ENCODE data around the gene SCGB1D2. TPM values are rescaled to one million over a fixed set of nuclear protein-coding genes. Genes with fewer than 3 reads are reported as not detected.

SCGB1D2 gene
- total and polyA plus RNA-seq, 4 donors: not detected

DNA sequence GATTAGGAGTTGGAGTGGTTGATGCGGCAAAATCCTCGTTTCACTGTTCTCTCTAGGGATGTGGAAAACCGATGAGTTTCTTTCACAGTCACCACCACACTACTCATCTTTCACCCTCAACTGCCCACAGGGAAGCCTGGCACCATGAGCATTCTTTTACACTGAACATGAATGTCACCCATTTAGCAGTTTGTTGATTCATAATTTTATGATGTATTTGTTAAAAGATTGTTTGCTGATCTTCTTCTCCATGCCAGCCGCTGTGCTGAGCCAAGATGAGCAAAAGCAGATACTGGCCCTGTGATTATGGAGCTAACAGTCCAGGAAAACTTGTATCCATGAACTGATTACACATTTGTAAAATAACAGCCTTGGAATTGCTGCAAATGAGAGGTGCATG, 3.9 kb upstream of the SCGB1D2 start:
- ATAC-seq (ENCODE audit: insufficient read depth, low FRiP score) (no peak), DNase-seq (no peak)
- H3K9ac ChIP-seq (ENCODE audit: insufficient read depth in 1 of 2, low read length in 2 of 2): no peak overlapping the region
- H3K36me3 ChIP-seq (ENCODE audit: control insufficient read depth in 4 of 4, insufficient read depth in 4 of 4, low read length in 4 of 4): no peaks in the 10 kb centered on the region
- peaks cover 0 to 18% (median 1%) of the 10 kb centered on the region in 3 donors for H3K27me3 ChIP-seq (ENCODE audit: control insufficient read depth in 3 of 3, insufficient read depth in 3 of 3, low read length in 2 of 3)
- no peak overlapping the region for H3K27ac ChIP-seq (ENCODE audit: low read depth in 1 of 2, low read length in 1 of 2)
- H3K9me3 ChIP-seq (ENCODE audit: control insufficient read depth in 4 of 4, insufficient read depth in 3 of 4, low read length in 3 of 4): peaks cover 0 to 5% (median 0%) of the 10 kb centered on the region in 4 donors
- no peaks in the 10 kb centered on the region for H3K4me1 ChIP-seq (ENCODE audit: control insufficient read depth in 5 of 5, insufficient read depth in 5 of 5, low read length in 5 of 5)
- TF ChIP-seq, protein P1, sequence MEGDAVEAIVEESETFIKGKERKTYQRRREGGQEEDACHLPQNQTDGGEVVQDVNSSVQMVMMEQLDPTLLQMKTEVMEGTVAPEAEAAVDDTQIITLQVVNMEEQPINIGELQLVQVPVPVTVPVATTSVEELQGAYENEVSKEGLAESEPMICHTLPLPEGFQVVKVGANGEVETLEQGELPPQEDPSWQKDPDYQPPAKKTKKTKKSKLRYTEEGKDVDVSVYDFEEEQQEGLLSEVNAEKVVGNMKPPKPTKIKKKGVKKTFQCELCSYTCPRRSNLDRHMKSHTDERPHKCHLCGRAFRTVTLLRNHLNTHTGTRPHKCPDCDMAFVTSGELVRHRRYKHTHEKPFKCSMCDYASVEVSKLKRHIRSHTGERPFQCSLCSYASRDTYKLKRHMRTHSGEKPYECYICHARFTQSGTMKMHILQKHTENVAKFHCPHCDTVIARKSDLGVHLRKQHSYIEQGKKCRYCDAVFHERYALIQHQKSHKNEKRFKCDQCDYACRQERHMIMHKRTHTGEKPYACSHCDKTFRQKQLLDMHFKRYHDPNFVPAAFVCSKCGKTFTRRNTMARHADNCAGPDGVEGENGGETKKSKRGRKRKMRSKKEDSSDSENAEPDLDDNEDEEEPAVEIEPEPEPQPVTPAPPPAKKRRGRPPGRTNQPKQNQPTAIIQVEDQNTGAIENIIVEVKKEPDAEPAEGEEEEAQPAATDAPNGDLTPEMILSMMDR (IDR thresholded peaks at IDR 0.05; ENCODE audit: control extremely low read depth, extremely low read depth): no peak
- no peak overlapping the region for H3K4me3 ChIP-seq
- 86 to 92% methylated on average over 4 of the region's 4 CpGs for WGBS, 2 donors

DNA sequence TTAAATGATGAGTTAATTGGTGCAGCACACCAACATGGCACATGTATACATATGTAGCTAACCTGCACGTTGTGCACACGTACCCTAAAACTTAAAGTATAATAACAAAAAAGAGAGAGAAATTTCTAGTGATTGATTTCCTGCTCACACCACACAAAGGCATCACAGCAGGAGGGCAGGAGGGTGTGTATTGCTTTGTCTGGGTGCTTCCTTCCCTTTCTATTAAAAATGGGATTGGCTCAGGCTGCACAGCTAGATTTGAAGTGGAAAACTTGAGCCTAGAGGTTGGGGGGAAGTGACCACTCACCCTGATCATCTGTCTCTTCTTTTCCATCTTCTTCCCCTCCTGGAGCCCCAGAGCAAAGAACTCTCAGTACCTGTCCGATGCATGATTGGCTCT, 944 bp upstream of the SCGB1D2 start:
- Histone ChIP-seq H3K36me3 (ENCODE audit: control insufficient read depth in 4 of 4, insufficient read depth in 4 of 4, low read length in 4 of 4) (no peaks in the 10 kb centered on the region), H3K27ac (ENCODE audit: low read depth in 1 of 2, low read length in 1 of 2) (no peak overlapping the region), H3K4me1 (ENCODE audit: control insufficient read depth in 5 of 5, insufficient read depth in 5 of 5, low read length in 5 of 5) (no peaks in the 10 kb centered on the region), H3K9ac (ENCODE audit: insufficient read depth in 1 of 2, low read length in 2 of 2) (no peak overlapping the region), H3K4me3 (no peak overlapping the region), H3K9me3 (ENCODE audit: control insufficient read depth in 4 of 4, insufficient read depth in 3 of 4, low read length in 3 of 4) (peaks cover 0 to 5% (median 0%) of the 10 kb centered on the region in 4 donors), H3K27me3 (ENCODE audit: control insufficient read depth in 3 of 3, insufficient read depth in 3 of 3, low read length in 2 of 3) (peaks cover 0 to 9% (median 0%) of the 10 kb centered on the region in 3 donors)
- WGBS, 2 donors: 87 to 92% methylated on average over 3 of the region's 3 CpGs
- ATAC-seq (ENCODE audit: insufficient read depth, low FRiP score) (no peak), DNase-seq (no peak)
- TF ChIP-seq, protein P1 (IDR thresholded peaks at IDR 0.05; ENCODE audit: control extremely low read depth, extremely low read depth): no peak

DNA sequence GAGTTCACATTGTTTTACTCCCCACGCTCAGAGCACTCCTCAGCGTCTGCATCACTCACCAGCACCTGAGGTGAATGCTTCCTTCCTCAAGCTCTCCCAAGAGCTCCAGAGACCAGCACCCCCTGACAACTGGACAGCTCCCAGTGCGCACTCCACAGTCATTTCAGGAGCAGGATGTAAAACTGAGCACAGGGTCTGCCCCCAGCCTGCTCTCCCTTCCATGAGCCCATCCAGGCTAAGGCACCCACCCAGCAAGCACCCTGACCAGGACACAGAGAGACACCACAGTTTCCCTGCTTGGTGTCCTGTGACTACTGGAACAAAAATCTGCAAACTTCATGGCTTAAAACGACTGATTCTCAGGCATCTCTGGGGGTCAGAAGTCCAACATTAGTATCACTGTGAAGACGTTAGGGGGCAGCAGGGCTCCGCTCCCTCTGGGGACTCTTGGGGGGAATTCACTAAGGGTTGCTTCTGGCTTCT, 3.3 kb downstream of the SCGB1D2 start:
- Histone ChIP-seq H3K27me3 (ENCODE audit: control insufficient read depth in 3 of 3, insufficient read depth in 3 of 3, low read length in 2 of 3) (no peaks in the 10 kb centered on the region), H3K36me3 (ENCODE audit: control insufficient read depth in 4 of 4, insufficient read depth in 4 of 4, low read length in 4 of 4) (no peaks in the 10 kb centered on the region), H3K9me3 (ENCODE audit: control insufficient read depth in 4 of 4, insufficient read depth in 3 of 4, low read length in 3 of 4) (peaks cover 0 to 1% (median under 1%) of the 10 kb centered on the region in 4 donors), H3K4me3 (no peak overlapping the region), H3K27ac (ENCODE audit: low read depth in 1 of 2, low read length in 1 of 2) (no peak overlapping the region), H3K9ac (ENCODE audit: insufficient read depth in 1 of 2, low read length in 2 of 2) (no peak overlapping the region), H3K4me1 (ENCODE audit: control insufficient read depth in 5 of 5, insufficient read depth in 5 of 5, low read length in 5 of 5) (no peaks in the 10 kb centered on the region)
- TF ChIP-seq, protein P1 (IDR thresholded peaks at IDR 0.05; ENCODE audit: control extremely low read depth, extremely low read depth): no peak
- ATAC-seq (ENCODE audit: insufficient read depth, low FRiP score): no peak
- WGBS, 2 donors: 16 to 17% methylated on average over 6 of the region's 6 CpGs
- DNase-seq: peak; percentile 33 to 56 (median 47)

DNA sequence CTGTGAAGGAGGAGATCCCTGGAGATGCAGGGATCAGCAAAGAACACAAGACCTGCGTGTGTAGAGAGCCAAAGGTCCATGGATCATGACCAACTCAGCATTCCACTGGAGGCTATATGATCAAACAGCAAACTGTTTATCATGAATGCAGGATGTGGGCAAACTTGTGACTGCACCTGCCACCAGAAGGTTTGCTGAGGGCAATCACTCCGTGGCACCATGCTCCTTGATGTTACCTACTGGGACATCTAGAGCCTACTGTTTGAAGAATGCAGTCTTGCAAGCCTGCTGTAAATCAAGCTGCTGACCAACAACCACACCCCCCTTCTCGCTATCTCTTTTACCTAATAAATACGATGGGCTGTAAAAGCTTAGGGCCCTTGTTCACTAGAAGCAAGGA, 9.7 kb downstream of the SCGB1D2 start:
- no peaks in the 10 kb centered on the region for H3K27me3 ChIP-seq (ENCODE audit: control insufficient read depth in 3 of 3, insufficient read depth in 3 of 3, low read length in 2 of 3)
- ATAC-seq (ENCODE audit: insufficient read depth, low FRiP score): no peak

More for the DNA sequence above, 9.7 kb downstream of the SCGB1D2 start:
- Histone ChIP-seq H3K27ac (ENCODE audit: low read depth in 1 of 2, low read length in 1 of 2) (no peak overlapping the region), H3K36me3 (ENCODE audit: control insufficient read depth in 4 of 4, insufficient read depth in 4 of 4, low read length in 4 of 4) (no peaks in the 10 kb centered on the region), H3K9me3 (ENCODE audit: control insufficient read depth in 4 of 4, insufficient read depth in 3 of 4, low read length in 3 of 4) (peaks cover 1 to 27% (median 17%) of the 10 kb centered on the region in 4 donors), H3K4me3 (no peak overlapping the region), H3K9ac (ENCODE audit: insufficient read depth in 1 of 2, low read length in 2 of 2) (no peak overlapping the region), H3K4me1 (ENCODE audit: control insufficient read depth in 5 of 5, insufficient read depth in 5 of 5, low read length in 5 of 5) (no peaks in the 10 kb centered on the region)
- TF ChIP-seq, protein P1 (IDR thresholded peaks at IDR 0.05; ENCODE audit: control extremely low read depth, extremely low read depth): no peak
- no peak for DNase-seq
- WGBS, 2 donors: 61 to 71% methylated on average over 4 of the region's 4 CpGs

All from lung (tissue), 12 donors.